ENCODE data around the gene TRIM50.

The TRIM50 gene

GRCh38 chr7:73343671-73344380 lies 15.9 kb upstream of the TRIM50 start:
- no peak for DNase-seq (ENCODE audit: low read depth)
- H3K4me3 ChIP-seq (ENCODE audit: low read depth, low read length) = no peak overlapping the region
- TF ChIP-seq, protein P1, sequence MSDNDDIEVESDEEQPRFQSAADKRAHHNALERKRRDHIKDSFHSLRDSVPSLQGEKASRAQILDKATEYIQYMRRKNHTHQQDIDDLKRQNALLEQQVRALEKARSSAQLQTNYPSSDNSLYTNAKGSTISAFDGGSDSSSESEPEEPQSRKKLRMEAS (IDR thresholded peaks at IDR 0.05; ENCODE audit: low read depth, low read length) = no peak
- TF ChIP-seq, protein P2, sequence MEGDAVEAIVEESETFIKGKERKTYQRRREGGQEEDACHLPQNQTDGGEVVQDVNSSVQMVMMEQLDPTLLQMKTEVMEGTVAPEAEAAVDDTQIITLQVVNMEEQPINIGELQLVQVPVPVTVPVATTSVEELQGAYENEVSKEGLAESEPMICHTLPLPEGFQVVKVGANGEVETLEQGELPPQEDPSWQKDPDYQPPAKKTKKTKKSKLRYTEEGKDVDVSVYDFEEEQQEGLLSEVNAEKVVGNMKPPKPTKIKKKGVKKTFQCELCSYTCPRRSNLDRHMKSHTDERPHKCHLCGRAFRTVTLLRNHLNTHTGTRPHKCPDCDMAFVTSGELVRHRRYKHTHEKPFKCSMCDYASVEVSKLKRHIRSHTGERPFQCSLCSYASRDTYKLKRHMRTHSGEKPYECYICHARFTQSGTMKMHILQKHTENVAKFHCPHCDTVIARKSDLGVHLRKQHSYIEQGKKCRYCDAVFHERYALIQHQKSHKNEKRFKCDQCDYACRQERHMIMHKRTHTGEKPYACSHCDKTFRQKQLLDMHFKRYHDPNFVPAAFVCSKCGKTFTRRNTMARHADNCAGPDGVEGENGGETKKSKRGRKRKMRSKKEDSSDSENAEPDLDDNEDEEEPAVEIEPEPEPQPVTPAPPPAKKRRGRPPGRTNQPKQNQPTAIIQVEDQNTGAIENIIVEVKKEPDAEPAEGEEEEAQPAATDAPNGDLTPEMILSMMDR (IDR thresholded peaks at IDR 0.05; ENCODE audit: low read depth, low read length) = no peak
- TF ChIP-seq MYC (IDR thresholded peaks at IDR 0.05; ENCODE audit: low read depth, low read length) = no peak
- TF ChIP-seq POLR2A (IDR thresholded peaks at IDR 0.05; ENCODE audit: extremely low read depth, insufficient read length) = no peak

DNA sequence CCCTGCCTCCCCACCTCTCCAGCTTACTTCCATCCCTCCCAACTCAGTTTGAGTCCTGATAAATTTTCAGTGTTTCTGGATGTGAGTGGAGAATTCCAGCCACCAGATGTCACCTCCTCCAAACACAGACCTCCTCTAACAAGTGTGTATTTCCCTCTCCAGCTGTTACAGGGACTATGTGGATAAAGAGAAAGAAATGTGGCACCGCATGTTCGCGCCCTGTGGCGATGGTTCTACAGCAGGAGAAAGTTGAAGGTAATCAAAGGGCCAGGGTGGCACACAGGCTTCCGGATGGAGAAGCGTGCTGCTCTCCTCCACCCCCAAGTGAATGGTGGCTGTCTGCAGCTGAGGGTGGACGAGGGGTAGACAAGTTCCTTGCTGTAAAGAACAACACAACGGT lies 14.8 kb upstream of the TRIM50 start:
- no peak overlapping the region for H3K4me3 ChIP-seq (ENCODE audit: low read depth, low read length)
- TF ChIP-seq, protein P2 (IDR thresholded peaks at IDR 0.05; ENCODE audit: low read depth, low read length) = no peak
- no peak for TF ChIP-seq POLR2A (IDR thresholded peaks at IDR 0.05; ENCODE audit: extremely low read depth, insufficient read length)
- TF ChIP-seq, protein P1 (IDR thresholded peaks at IDR 0.05; ENCODE audit: low read depth, low read length) = no peak
- no peak for TF ChIP-seq MYC (IDR thresholded peaks at IDR 0.05; ENCODE audit: low read depth, low read length)
- no peak for DNase-seq (ENCODE audit: low read depth)

DNA sequence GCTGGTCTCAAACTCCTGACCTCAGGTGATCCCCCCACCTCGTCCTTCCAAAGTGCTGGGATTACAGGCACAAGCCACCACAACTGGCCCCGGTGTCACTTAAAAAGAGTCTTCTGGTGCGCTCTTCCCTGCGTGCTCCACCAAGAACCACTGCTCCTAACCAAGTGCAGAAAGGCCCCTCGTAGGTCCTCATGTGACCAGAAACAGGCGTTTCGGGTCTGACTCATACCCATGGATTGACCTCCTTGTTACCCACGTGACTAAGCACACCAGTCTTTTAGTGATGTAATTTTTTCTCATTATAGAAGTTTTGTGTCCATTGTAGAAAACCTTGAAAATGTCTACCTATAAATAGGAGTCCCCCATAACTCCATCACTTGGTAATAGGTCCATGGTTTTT lies 14.0 kb upstream of the TRIM50 start:
- H3K4me3 ChIP-seq (ENCODE audit: low read depth, low read length) = no peak overlapping the region
- DNase-seq (ENCODE audit: low read depth) = peak; percentile 87
- TF ChIP-seq MYC (IDR thresholded peaks at IDR 0.05; ENCODE audit: low read depth, low read length) (no peak), POLR2A (IDR thresholded peaks at IDR 0.05; ENCODE audit: extremely low read depth, insufficient read length) (no peak)
- TF ChIP-seq, protein P2 (IDR thresholded peaks at IDR 0.05; ENCODE audit: low read depth, low read length) = no peak
- TF ChIP-seq, protein P1 (IDR thresholded peaks at IDR 0.05; ENCODE audit: low read depth, low read length) = peak; percentile 97

GRCh38 chr7:73340514-73340913 lies 12.6 kb upstream of the TRIM50 start:
- TF ChIP-seq, protein P1 (IDR thresholded peaks at IDR 0.05; ENCODE audit: low read depth, low read length) = no peak
- TF ChIP-seq MYC (IDR thresholded peaks at IDR 0.05; ENCODE audit: low read depth, low read length) (no peak), POLR2A (IDR thresholded peaks at IDR 0.05; ENCODE audit: extremely low read depth, insufficient read length) (no peak)
- TF ChIP-seq, protein P2 (IDR thresholded peaks at IDR 0.05; ENCODE audit: low read depth, low read length) = no peak
- H3K4me3 ChIP-seq (ENCODE audit: low read depth, low read length) = no peak overlapping the region
- DNase-seq (ENCODE audit: low read depth) = no peak

GRCh38 chr7:73338321-73338720 lies 10.4 kb upstream of the TRIM50 start:
- TF ChIP-seq, protein P1 (IDR thresholded peaks at IDR 0.05; ENCODE audit: low read depth, low read length) = no peak
- no peak for TF ChIP-seq POLR2A (IDR thresholded peaks at IDR 0.05; ENCODE audit: extremely low read depth, insufficient read length)
- no peak for TF ChIP-seq MYC (IDR thresholded peaks at IDR 0.05; ENCODE audit: low read depth, low read length)
- TF ChIP-seq, protein P2 (IDR thresholded peaks at IDR 0.05; ENCODE audit: low read depth, low read length) = no peak

More at GRCh38 chr7:73338321-73338720, 10.4 kb upstream of the TRIM50 start:
- H3K4me3 ChIP-seq (ENCODE audit: low read depth, low read length) = no peak overlapping the region
- DNase-seq (ENCODE audit: low read depth) = no peak

Measured in NB4 (cell line).